HG03442 (cell line): Measurements from ENCODE around the gene CNPY3.
A peak's percentile ranks its signal among the peaks of the same experiment; 100 is the strongest.

Source experiments
- ATAC-seq: cut with Tn5 transposase; IDR thresholded peaks from one replicate; pipeline ENCODE4 v1.9.1; 2021; ENCODE audit warnings: mild to moderate bottlenecking, moderate library complexity; ENCODE audit not compliant: unreplicated experiment

Gene CNPY3

DNA sequence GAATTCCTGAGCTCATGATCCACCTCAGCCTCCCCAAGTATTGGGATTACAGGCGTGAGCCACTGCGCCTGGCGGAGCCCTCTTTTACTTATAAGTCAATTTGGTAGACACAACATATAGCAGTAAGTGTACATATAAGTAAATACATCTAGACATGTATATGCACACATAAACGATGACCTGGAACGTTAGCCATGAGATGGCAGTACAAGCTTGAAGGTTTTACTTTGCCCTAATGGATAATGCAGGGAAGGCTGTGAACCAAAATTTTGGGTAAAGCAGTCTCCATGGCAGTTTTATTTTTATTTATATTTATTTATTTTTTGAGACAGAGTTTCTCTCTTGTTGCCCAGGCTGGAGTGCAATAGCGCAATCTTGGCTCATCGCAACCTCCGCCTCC is 28.8 kb downstream of the CNPY3 start:
- ATAC-seq: no peak

GRCh38 chr6:42959917-42960242 is 30.6 kb downstream of the CNPY3 start:
- no peak for ATAC-seq

DNA sequence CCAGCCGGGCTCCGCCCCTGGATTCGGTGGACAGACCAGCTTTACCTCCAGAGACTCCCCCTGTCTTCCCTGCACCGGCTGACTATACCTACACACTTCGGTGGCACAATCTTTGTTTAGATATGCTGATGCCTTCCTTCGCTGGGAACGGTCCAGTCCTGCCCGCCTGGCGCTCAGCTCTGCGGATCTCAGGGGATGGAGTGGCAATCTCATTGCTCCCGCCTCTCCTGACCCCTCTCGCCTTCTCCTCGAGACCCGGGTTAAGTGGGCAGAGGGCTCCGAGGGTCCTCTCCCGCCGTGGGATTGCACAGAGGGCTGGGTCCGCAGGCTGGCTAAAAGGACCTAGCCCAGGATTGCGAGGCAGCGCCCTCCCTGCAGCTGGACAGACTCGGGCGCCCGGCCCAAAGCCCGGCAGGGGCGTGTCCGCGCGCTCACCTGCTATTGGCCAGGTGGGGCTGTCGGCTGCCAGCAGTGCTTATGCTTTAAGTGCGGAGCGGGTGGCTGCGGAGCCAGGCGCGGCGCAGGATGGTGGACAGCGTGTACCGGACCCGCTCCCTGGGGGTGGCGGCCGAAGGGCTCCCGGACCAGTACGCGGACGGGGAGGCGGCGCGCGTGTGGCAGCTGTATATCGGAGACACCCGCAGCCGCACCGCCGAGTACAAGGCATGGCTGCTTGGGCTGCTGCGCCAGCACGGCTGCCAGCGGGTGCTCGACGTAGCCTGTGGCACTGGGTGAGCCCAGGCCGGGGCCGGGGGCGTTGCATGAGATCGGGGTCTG is 31.2 kb downstream of the CNPY3 start, which contains the start of gene GNMT:
Gene GNMT, plus strand, starts transcription at position 512 of the 777 bp plus-strand sequence. Its CDS starts 14 bp downstream, at position 526.
- ATAC-seq: no peak

GRCh38 chr6:42961020-42961470 is 31.8 kb downstream of the CNPY3 start:
- ATAC-seq: no peak

DNA sequence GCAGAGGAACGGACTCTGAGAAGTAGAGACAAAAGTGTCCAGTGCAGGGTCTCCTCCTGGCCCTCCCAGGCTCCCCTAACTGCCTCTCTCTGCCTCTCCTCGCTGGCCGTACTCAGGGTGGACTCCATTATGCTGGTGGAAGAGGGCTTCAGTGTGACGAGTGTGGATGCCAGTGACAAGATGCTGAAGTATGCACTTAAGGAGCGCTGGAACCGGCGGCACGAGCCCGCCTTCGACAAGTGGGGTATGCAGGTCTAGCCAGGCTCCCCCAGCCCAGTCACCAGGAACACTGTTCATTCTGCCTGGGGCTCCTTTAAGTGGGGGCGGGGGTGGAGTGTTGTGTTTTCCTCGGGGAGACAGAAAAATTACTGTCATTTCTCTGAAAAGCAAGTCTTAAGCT is 32.8 kb downstream of the CNPY3 start:
- no peak for ATAC-seq

DNA sequence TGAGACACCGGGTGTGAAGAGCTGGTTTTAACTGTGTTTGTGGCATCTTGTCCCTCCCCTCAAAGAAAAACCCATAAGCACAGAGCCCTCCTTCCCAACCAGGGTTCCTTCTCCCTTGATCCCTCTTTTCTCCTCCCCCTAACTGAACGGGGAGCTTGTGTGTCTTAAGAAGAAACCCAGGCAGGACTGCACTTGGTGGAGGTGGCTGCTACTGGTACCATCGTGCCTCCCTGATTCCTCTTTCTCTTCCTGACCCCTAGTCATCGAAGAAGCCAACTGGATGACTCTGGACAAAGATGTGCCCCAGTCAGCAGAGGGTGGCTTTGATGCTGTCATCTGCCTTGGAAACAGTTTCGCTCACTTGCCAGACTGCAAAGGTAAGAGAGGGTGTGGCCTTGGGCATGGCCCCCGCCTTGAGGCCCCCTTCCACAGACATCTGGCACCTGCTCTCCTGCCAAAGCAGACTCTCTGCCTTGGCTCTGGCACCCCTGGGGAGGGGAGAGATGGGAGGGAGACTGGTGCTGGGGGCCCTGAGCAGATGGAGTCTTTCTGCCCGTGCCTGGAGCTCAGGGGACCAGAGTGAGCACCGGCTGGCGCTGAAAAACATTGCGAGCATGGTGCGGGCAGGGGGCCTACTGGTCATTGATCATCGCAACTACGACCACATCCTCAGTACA is 33.4 kb downstream of the CNPY3 start:
- ATAC-seq: no peak

GRCh38 chr6:42963179-42963854 is 34.0 kb downstream of the CNPY3 start:
- no peak for ATAC-seq

- no peak for ATAC-seq
Measured at GRCh38 chr6:42963855-42964605, 34.8 kb downstream of the CNPY3 start.

DNA sequence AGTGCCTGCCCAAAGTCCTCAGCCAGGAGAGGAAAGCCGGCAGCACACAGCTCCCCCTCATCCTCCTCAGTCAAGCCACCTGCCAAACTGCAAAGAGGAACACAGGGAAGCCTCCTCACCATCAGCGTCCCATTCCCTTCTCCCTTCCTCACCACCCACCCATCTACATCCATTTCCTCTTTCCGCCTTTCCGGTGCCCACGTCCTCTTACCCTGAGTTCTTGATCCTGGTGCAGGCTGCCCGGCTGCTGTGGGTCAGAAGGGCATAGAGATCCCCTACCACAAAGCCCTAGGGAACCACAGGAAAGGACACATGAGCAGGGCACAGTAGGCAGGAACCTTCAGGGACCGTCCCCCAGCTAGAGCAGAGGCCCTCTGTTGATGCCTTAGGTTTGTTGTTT is 37.3 kb downstream of the CNPY3 start:
- no peak for ATAC-seq

DNA sequence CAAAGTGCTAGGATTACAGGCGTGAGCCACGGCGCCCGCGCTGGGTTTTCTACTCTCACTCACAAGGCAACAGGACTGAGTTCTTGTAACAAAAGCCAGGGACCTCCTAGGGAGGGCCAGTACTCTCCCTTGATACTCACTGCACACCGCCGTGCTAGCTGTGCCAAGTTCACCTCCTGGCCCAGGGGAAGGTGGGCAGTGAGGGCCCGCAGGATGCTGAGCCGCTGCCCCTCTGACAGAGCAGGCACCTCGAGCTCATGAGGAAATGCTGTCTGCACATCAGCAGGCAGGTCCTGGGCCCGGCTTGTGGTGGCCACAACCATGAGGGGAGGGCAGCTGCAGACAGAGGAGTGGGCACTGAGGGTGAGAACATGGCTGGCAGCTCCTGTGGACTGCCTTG is 37.9 kb downstream of the CNPY3 start:
- ATAC-seq: no peak

GRCh38 chr6:42968126-42968701 is 38.9 kb downstream of the CNPY3 start:
- ATAC-seq: no peak

- no peak for ATAC-seq
Measured at GRCh38 chr6:42968783-42969182, 39.5 kb downstream of the CNPY3 start.

- ATAC-seq: no peak
Measured at GRCh38 chr6:42969431-42969830, 40.2 kb downstream of the CNPY3 start.

GRCh38 chr6:42969934-42970333 is 40.7 kb downstream of the CNPY3 start:
- ATAC-seq: no peak

GRCh38 chr6:42970871-42971612 is 41.8 kb downstream of the CNPY3 start:
- ATAC-seq: no peak

DNA sequence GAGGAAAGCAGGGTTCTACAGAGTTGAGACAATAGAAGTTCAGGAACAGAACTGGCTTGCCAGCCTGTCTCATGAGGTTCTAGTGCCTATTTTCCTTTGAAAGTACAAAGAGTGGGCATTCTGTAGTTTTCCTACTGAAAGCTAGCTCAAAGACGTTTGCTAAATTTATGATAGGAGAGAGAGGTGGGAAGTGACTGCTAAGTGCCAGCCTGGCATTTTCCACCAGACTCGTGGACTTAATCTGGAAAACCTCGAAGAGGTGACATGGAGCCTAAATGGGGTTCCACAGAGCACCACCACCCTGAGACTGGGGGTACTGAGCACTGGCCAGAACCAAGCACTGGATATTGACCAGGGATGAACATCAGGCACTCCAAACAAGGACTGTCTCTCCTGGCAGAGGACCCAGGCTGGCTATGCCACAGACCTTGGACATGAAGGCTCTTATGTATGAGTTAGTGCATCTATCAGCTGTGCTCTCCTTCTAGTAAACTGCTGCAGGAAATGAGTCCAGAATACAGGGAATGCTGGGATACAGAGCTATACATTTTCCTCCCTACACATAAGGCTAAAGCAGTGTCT is 42.6 kb downstream of the CNPY3 start:
- no peak for ATAC-seq

- no peak for ATAC-seq
Measured at GRCh38 chr6:42973926-42974325, 44.6 kb downstream of the CNPY3 start.

DNA sequence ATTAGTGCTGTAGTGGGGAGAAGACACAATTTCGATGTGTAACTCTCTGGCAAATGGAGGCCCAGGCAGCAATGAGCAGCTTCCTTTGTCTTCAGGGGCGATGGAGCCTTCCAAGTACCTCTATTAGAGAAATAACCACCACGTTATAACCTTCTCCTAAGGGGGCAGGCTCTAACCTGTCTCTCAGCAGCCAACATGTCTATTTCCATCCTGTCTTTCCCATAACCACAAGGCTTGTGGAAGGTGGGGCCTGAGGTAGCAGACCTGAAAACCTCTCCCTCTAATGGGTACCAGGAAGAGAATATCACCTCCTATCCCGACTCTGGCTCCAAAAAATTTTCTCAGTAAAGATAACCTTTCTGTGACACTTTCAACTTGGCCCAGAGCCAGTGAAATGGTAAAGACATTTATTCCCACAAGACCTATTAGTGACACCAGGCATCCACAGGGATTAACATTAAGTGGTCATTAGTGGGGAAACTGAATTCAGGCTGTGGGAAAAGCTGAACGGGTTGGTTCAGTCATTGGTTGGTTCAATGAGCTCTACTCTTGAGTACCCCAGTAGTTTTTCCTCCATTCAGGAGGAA is 45.7 kb downstream of the CNPY3 start:
- no peak for ATAC-seq

GRCh38 chr6:42978487-42978838 is 49.2 kb downstream of the CNPY3 start:
- ATAC-seq: peak; percentile 24
